Vein endothelial cell (primary cell): ENCODE measurements around the gene SHMT2. TPM values are rescaled to one million over a fixed set of nuclear protein-coding genes. Genes with fewer than 3 reads are reported as not detected.

ENCODE experiments used
- small RNA-seq: library from RNA; depleted of rRNA; stranded (forward); fragments of <200 nt; gene quantifications from one replicate; pipeline ENCODE3, GENCODE V24; 2012
- total RNA-seq: library from RNA; depleted of rRNA; stranded (reverse); fragments of >200 nt; gene quantifications from 2 replicates; pipeline ENCODE4 v1.2.3, GENCODE V29; 2012

SHMT2 gene
- total RNA-seq: 197 and 216 TPM in 2 replicates

DNA sequence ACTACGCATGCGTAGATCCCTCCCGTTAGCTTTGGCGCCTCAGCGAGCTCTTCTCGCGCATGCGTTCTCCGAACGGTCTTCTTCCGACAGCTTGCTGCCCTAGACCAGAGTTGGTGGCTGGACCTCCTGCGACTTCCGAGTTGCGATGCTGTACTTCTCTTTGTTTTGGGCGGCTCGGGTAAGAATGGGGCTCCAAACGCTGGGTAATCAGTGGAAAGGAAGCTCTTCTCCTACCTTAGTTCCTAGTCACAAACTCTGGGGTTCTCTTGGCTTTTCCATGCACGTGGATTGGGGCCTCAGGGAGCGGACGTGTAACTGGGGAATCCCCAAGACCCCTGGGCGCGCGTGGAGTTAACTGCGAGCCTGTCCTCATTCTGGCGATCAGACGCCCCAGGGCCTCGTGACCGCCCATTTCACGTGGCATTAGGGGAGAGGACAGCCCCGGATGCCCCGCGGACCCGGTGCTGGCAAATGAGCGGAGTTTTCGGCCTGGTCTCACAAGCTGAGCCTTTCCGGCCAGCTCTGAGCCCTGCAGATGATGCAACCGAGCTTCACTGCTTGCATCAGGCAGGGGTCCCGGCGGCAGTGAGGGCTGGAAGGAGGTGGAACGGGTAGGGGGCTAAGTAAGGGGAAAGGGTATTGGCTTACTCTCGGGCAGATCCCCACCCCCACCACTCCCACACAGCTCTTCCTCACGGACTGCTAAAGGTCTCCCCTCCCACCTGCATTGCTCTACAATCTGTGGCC lies at the start of gene SHMT2:
TSS of gene SHMT2 (plus strand) at position 78 of the 747 bp plus-strand sequence. CDS start at position 146, 68 bp downstream.

DNA sequence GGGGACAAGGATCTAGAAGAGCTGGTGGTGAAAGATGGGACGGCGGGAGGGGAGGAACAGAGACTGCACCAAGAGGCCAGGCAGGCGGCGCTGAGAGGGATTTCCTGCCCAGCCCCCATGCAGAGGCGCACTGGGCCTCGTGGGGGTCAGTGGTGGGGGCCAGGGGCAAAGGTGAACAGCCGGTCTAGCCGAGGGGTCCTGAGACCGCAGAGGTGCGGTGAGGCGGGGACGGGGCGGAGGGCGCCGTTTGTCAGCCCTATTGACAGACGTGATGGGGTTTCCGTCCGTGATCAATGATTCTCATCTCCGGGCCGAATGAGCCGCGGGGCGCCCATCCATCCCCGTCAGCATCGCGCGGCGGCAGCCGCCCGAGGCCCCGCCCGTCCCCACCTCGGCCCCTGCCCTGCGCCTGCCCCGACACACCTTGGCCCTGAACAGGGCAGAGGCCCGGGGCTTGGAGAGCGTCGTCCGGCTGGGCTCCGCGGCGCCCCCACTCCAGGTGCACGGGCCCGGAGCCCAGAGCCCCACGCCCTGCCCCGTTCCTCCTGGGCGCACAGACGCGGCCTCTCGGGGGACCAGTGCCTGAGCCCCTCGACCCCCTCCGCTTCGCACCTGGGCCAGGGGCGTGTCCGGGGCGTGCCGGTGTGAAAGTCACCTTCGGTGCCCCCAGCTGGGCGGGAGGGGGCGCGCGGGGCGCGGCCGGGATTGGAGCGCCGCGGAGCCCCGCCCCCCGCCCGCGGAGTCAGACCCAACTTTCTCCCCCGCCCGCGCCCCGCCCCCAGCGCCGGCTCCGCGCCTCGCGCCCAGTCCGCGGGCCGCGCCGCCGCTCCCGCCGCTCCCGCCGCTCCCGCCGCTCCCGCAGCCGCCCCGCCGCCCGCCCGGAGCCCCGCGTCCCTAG lies 13.2 kb upstream of the SHMT2 start, which contains the start of gene NXPH4:
TSS of gene NXPH4 (plus strand) at position 781 of the 898 bp plus-strand sequence. CDS start 176 bp downstream, outside the sequence.

DNA sequence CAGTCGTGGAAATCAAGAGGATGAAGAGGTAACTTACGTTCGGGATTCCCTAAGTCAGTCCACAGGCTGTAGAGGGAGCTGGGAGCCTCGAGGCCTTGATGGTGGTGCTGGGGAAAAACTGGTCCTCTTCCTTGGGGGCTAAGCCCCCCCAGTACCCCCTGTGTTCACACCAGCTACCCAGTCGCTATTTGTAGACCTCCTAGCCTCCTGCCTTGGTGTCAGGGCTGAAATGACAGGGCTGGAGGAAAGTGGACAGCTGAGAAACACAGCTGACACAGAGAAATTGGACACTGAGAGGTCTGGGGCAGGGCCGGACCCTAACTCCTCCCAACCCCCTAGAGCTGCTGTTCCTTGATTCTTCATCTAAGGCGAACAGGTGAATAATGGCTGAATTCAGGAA lies 21.4 kb downstream of the SHMT2 start, which contains the start of gene STAC3:
TSS of gene STAC3 (minus strand) at position 232 of the 400 bp plus-strand sequence. CDS start 1,551 bp downstream, outside the sequence.

Small RNA genes within 50 kb of the gene (small RNA-seq; reads per million reads assigned to genes)
- 0.13 reads per million for gene MIR1228

Other genes with a start within 250 kb of the SHMT2 start
- gene ZBTB39, start 223.2 kb upstream of the SHMT2 start, total RNA-seq: 11.5 and 12.1 TPM in 2 replicates
- not detected in 2 replicates for gene TAC3, start 213.2 kb upstream of the SHMT2 start, total RNA-seq
- under 0.01 TPM in 1 of 2 replicates, not detected in the other for gene MYO1A, start 179.6 kb upstream of the SHMT2 start, total RNA-seq
- 5.9 and 10.7 TPM in 2 replicates for gene NEMP1, start 150.9 kb upstream of the SHMT2 start, total RNA-seq
- 12.0 and 18.9 TPM in 2 replicates for gene NAB2, start 140.6 kb upstream of the SHMT2 start, total RNA-seq
- gene STAT6, start 118.3 kb upstream of the SHMT2 start, total RNA-seq: 96.0 and 100 TPM in 2 replicates
- gene LRP1, start 101.2 kb upstream of the SHMT2 start, total RNA-seq: 1.6 and 4.6 TPM in 2 replicates
- not detected in 2 replicates for gene LRP1-AS, start 82.1 kb upstream of the SHMT2 start, total RNA-seq
- 0.19 TPM in 1 of 2 replicates, not detected in the other for gene NXPH4, start 12.9 kb upstream of the SHMT2 start, total RNA-seq
- 0.65 TPM in 1 of 2 replicates, not detected in the other for gene STAC3, start 21.5 kb downstream of the SHMT2 start, total RNA-seq
- gene R3HDM2, start 201.3 kb downstream of the SHMT2 start, total RNA-seq: 13.6 and 22.5 TPM in 2 replicates
- not detected in 2 replicates for gene INHBC, start 205.1 kb downstream of the SHMT2 start, total RNA-seq
- not detected in 2 replicates for gene INHBE, start 225.6 kb downstream of the SHMT2 start, total RNA-seq
- gene GLI1, start 230.1 kb downstream of the SHMT2 start, total RNA-seq: not detected in 2 replicates